Testis (tissue), 3 donors: ENCODE data around the gene TTC7B. TPM values are rescaled to one million over a fixed set of nuclear protein-coding genes. Genes with fewer than 3 reads are reported as not detected.
A peak's percentile ranks its signal among the peaks of the same experiment; 100 is the strongest.

Experiments
- DNase-seq: peaks from one replicate; pipeline ENCODE4 v3.0.0-alpha.2; 2019
- H3K27ac ChIP-seq, 2 donors: fragments of 200-600 bp; sonication (generic); one replicate each; pipeline ENCODE4 v1.5.1; 2019
- H3K27me3 ChIP-seq: fragments of 200-600 bp; sonication (generic); one replicate; pipeline ENCODE4 v1.5.1; 2019
- H3K36me3 ChIP-seq: fragments of 200-600 bp; sonication (generic); one replicate; pipeline ENCODE4 v1.5.1; 2017; ENCODE audit warnings: low read depth; ENCODE audit errors: missing control alignments
- H3K4me1 ChIP-seq: fragments of 200-600 bp; sonication (generic); one replicate; pipeline ENCODE4 v1.5.1; 2019
- H3K4me3 ChIP-seq, 2 donors: fragments of 200-600 bp; sonication (generic); one replicate each; pipeline ENCODE4 v1.5.1; 2017 to 2019
- H3K9me3 ChIP-seq: fragments of 200-600 bp; sonication (generic); one replicate; pipeline ENCODE4 v1.5.1; 2017
- POLR2A ChIP-seq: fragments of 450-650 bp; IDR thresholded peaks from one replicate; pipeline ENCODE4 v1.6.1; 2017; ENCODE audit warnings: antibody characterized with exemption, mild to moderate bottlenecking, moderate library complexity
- WGBS, 2 donors: methylation state at CpG; one replicate each; pipeline ENCODE4 v1.1.5; 2018; 5-methylcytosine and 5-hydroxymethylcytosine counted together
- intact Hi-C: fragments of 100-400 bp; cut with DNase I; formaldehyde crosslinking; loops from one replicate; pipeline ENCODE4 v1.15.1; 2023; ENCODE audit warnings: low total_unique reads
- polyA plus RNA-seq: library from polyadenylated mRNA; stranded (reverse); fragments of 350-450 nt; fragmentation: Illumina TruSeq; extraction: RNeasy Lipid Tissue Mini Kit (QIAGEN cat#74804); gene quantifications from one replicate; pipeline ENCODE4 v1.2.3, GENCODE V29; 2014; ENCODE audit warnings: low read depth, low replicate concordance; ENCODE audit not compliant: insufficient read depth
- total RNA-seq, 2 donors: library from RNA; depleted of rRNA; stranded (reverse); fragments of >200 nt; gene quantifications; one replicate each; pipeline ENCODE4 v1.2.3, GENCODE V29; 2016
- TF ChIP-seq, protein P1 (sequence below), 3 experiments: fragments of 450-650 bp in 2 of 3; fragments of 200-600 bp in 1 of 3; sonication (generic) in 1 of 3; IDR thresholded peaks; one replicate each; pipeline ENCODE4 v1.5.1; 2016 to 2019; ENCODE audit warnings: antibody characterized with exemption in 3 of 3, mild to moderate bottlenecking in 2 of 3, moderate library complexity in 1 of 3

TTC7B gene
- total and polyA plus RNA-seq, 3 donors from 2014 or later: 11.3 to 17.0 (median 12.1) TPM

DNA sequence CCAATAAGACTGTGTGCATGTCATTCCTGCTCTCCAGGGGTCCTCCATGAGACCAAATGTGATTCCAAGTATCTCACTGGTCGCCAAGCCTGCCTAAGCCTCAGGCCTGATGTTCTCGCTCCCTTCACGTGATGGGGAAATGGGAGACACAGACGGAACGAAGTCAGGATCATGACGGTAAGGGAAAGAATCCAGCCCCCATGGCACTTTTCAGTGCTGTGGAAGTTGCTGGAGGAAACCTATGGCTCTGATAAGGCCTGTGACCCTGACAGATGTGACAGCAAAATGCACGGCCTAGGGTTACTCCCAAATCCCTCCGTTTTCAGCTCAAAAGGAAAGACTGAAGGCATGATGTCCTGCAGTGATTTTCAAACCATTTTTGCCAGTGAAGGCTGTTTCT, 234.5 kb downstream of the TTC7B start:
- H3K36me3 ChIP-seq: no peaks in the 10 kb centered on the region
- H3K9me3 ChIP-seq: no peaks in the 10 kb centered on the region
- intact Hi-C loops: no loop called here
- no peaks in the 10 kb centered on the region for H3K27me3 ChIP-seq
- H3K27ac ChIP-seq: no peak overlapping the region
- H3K4me3 ChIP-seq: no peak overlapping the region
- H3K4me1 ChIP-seq: no peaks in the 10 kb centered on the region
- 97% methylated on average over 8 of the region's 8 CpGs for WGBS, 2 donors
- TF ChIP-seq POLR2A: no peak
- TF ChIP-seq, protein P1, sequence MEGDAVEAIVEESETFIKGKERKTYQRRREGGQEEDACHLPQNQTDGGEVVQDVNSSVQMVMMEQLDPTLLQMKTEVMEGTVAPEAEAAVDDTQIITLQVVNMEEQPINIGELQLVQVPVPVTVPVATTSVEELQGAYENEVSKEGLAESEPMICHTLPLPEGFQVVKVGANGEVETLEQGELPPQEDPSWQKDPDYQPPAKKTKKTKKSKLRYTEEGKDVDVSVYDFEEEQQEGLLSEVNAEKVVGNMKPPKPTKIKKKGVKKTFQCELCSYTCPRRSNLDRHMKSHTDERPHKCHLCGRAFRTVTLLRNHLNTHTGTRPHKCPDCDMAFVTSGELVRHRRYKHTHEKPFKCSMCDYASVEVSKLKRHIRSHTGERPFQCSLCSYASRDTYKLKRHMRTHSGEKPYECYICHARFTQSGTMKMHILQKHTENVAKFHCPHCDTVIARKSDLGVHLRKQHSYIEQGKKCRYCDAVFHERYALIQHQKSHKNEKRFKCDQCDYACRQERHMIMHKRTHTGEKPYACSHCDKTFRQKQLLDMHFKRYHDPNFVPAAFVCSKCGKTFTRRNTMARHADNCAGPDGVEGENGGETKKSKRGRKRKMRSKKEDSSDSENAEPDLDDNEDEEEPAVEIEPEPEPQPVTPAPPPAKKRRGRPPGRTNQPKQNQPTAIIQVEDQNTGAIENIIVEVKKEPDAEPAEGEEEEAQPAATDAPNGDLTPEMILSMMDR (IDR thresholded peaks at IDR 0.05): no peak
- DNase-seq: no peak

DNA sequence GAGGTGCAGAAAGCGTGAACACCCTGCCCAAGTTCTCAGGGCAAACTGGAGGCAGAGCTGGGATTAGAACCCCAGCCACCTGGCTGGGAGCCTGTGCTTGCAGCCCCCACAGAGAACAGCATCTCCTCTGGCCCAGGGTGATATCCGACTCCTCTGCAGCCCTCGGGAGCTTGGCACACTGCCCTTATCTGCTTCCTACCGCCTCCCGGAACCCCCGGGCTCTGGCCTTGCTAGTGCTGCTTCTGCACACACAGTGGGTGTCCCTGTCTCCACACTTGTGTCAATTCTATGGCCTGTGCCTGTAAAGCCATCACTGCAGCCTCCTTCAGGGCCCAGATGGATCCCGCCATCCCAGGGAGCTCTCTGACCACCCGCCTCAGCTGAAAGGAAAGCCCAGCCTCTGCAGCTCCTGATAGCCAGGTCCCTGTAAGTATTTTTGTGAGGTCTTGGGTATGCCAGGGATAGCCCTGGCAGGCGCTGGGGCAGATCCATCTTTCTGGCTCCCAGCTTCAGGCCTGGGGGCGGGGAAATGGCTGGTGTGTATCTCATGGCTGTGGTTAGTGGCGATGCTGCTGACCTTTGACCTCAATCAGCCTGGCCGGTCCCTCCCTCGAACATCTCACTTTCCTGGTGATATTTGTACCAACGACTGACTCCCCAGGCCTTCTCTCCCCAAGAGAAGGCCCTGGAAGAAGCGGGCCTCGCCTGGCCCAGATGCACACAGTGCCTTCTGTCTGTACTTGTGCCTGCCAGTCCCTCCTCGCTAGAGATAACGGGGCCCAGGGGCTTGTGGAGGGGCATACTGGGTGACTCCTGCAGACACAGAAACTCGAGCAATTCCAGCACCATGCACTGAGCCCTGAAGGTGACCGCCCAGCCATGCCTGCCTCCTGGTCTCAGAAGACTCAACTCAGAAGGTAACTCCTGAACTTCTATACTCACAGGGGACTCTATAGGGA, 235.6 kb downstream of the TTC7B start:
- H3K27me3 ChIP-seq: no peaks in the 10 kb centered on the region
- H3K4me3 ChIP-seq: no peak overlapping the region
- H3K27ac ChIP-seq: no peak overlapping the region
- no peaks in the 10 kb centered on the region for H3K9me3 ChIP-seq
- intact Hi-C loops: no loop called here
- peak; percentile 34 for DNase-seq
- TF ChIP-seq, protein P1 (IDR thresholded peaks at IDR 0.05): no peak
- TF ChIP-seq POLR2A: no peak
- no peaks in the 10 kb centered on the region for H3K36me3 ChIP-seq
- WGBS, 2 donors: 66 to 72% methylated on average over 14 to 20 of the region's 20 CpGs
- peaks cover under 1% of the 10 kb centered on the region for H3K4me1 ChIP-seq

DNA sequence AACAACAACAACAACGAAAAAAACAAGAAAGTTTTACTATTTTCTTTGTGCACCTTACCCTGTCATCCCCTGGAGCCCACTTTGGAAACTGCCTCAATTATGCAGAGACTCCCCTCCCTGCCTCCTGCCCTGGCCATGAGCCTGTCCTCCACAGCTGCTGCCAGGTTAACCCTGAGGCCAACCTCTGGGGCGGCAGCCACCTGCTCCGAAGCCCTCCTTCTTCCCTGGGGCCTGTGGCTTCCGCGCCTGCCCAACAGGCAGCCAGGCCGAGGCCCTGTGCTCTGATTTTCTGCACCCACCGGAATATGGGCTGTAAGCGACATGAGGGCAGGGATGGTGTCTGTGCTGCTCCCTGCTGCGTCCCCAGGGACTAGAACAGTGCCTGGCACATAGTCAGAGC, 236.4 kb downstream of the TTC7B start:
- no peak for DNase-seq
- 86 to 99% methylated on average over 2 to 9 of the region's 9 CpGs for WGBS, 2 donors
- Histone ChIP-seq H3K4me3 (no peak overlapping the region), H3K36me3 (no peaks in the 10 kb centered on the region), H3K27me3 (no peaks in the 10 kb centered on the region), H3K4me1 (peaks cover 9% of the 10 kb centered on the region), H3K9me3 (no peaks in the 10 kb centered on the region), H3K27ac (no peak overlapping the region)
- TF ChIP-seq, protein P1 (IDR thresholded peaks at IDR 0.05): no peak
- TF ChIP-seq POLR2A: no peak
- intact Hi-C loops: no loop called here

DNA sequence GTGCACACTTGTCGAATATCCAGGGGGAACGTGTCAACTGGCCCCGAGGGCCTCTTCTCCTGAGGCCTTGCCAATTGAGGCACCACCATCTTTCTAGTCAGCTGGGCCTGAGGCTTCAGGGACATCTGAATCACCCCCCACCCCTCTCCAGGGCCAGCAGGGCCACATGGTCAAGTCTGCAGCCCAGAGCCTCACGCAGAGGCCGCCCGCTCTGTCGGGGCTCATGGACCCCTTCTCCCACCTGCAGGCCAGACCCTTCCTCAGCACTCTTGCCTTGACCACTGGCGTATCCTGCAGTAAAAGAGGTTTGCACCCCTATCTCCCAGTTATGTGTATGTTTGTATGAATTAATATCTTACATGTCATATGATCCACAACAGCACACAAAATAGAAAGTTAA, 237.1 kb downstream of the TTC7B start:
- Histone ChIP-seq H3K27ac (no peak overlapping the region), H3K4me3 (no peak overlapping the region), H3K4me1 (peaks cover 16% of the 10 kb centered on the region), H3K36me3 (no peaks in the 10 kb centered on the region), H3K9me3 (no peaks in the 10 kb centered on the region), H3K27me3 (no peaks in the 10 kb centered on the region)
- no peak for TF ChIP-seq POLR2A
- TF ChIP-seq, protein P1 (IDR thresholded peaks at IDR 0.05): no peak
- DNase-seq: no peak
- 92 to 93% methylated on average over 8 of the region's 8 CpGs for WGBS, 2 donors
- intact Hi-C loops: no loop called here
